Coronary artery (tissue), 2 donors: ENCODE measurements around the gene B2M.
"Not testable (repeated sequence)": the region's sequence is repeated elsewhere in the genome, so short reads cannot be mapped to it uniquely, and the experiment has no call there.

Experiments
- DNase-seq: peaks from one replicate; pipeline ENCODE4 v3.0.0-alpha.2; 2017; ENCODE audit warnings: low spot score
- H3K27ac ChIP-seq, 2 donors: fragments of 200-600 bp; sonication (generic); one replicate each; pipeline ENCODE4 v1.5.1; 2016 to 2019
- H3K4me3 ChIP-seq: fragments of 200-600 bp; sonication (generic); 2 replicates; pipeline ENCODE4 v1.5.1; 2016; ENCODE audit warnings: mild to moderate bottlenecking, moderate library complexity
- TF ChIP-seq, protein P1 (sequence below): fragments of 200-600 bp; sonication (generic); IDR thresholded peaks from one replicate; pipeline ENCODE4 v1.5.1; 2019; ENCODE audit warnings: antibody characterized with exemption

Gene B2M

DNA sequence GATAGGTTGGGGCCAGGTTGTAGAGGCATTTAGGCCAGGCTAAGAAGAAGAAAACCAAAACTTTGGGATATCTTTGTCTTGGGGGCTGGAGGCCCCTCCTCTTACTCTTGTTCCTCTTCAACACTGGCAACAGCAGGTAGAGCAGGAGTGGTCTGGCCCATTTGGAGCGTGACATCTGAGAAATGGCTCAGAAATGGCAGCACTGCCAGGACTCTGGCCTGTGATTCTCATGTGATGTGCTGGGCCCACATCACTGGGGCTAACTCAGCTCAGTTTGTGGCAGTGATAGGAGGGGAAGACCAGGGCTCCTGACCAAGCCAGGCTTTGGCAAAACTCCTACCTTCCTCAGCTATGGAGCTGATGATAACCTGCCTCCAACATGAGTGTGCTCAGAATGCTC, 18.7 kb upstream of the B2M start:
- H3K27ac ChIP-seq: no peak overlapping the region
- TF ChIP-seq, protein P1, sequence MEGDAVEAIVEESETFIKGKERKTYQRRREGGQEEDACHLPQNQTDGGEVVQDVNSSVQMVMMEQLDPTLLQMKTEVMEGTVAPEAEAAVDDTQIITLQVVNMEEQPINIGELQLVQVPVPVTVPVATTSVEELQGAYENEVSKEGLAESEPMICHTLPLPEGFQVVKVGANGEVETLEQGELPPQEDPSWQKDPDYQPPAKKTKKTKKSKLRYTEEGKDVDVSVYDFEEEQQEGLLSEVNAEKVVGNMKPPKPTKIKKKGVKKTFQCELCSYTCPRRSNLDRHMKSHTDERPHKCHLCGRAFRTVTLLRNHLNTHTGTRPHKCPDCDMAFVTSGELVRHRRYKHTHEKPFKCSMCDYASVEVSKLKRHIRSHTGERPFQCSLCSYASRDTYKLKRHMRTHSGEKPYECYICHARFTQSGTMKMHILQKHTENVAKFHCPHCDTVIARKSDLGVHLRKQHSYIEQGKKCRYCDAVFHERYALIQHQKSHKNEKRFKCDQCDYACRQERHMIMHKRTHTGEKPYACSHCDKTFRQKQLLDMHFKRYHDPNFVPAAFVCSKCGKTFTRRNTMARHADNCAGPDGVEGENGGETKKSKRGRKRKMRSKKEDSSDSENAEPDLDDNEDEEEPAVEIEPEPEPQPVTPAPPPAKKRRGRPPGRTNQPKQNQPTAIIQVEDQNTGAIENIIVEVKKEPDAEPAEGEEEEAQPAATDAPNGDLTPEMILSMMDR: no peak
- no peak for DNase-seq
- no peak overlapping the region for H3K4me3 ChIP-seq

DNA sequence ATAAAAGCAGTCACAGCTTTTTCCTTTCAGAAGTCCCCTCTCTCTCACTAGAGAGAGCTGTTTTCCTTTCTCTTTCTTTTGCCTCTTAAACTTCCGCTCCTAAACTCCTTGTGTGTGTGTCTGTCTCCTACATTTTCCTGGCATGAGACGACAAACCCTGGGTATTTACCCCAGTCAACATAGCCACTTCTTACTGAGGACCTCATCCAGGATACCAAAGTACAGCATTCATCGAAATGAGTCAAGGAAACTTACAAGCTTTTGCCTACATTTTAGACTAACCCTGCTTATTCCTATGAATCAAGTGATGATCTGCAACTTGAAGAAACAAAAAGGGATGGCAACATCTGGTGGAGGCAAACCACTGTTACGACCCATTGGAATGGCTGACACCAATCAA, 16.9 kb upstream of the B2M start:
- DNase-seq: no peak
- no peak overlapping the region for H3K27ac ChIP-seq
- H3K4me3 ChIP-seq: no peak overlapping the region
- TF ChIP-seq, protein P1: no peak

DNA sequence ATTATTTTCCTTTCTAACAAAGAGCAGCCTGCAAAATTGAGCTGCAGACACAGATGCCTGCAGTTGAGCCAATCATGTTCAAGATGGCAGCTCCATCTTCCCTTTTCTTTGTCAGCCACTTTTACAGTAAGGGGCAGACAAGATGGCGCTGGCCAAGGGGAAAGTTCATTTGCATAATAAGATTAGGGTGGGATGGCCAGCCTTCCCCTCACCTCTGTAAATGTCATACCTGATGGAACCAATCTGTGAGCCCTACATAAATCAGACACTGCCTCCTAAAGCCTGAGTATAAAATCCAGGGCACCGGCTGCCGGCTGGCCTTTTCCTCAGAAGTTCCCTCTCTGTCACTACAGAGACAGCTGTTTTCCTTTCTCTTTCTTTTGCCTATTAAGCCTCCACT, 16.0 kb upstream of the B2M start:
- Histone ChIP-seq H3K27ac (no peak overlapping the region), H3K4me3 (no peak overlapping the region)
- TF ChIP-seq, protein P1: no peak
- no peak for DNase-seq

DNA sequence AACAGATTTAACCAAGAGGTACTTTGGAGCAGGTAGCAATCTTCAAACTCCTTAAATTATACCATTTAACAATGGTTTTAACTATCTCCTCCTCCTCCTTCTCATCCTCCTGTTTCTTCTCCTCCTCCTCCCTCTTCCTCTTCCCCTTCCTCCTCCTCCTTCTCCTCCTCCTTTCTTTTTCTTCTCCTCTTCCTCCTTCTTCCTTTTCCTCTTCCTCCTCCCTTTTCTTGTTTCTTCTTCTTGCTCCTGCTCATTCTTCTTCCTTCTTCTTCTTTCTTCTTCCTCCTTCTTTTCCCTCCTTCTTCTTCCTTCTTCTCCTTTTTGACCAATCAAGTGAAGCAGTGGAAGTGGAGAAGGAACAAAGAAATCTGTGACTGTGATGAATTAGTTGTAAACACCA, 14.3 kb upstream of the B2M start:
- TF ChIP-seq, protein P1: no peak
- DNase-seq: no peak
- Histone ChIP-seq H3K4me3 (no peak overlapping the region), H3K27ac (no peak overlapping the region)

DNA sequence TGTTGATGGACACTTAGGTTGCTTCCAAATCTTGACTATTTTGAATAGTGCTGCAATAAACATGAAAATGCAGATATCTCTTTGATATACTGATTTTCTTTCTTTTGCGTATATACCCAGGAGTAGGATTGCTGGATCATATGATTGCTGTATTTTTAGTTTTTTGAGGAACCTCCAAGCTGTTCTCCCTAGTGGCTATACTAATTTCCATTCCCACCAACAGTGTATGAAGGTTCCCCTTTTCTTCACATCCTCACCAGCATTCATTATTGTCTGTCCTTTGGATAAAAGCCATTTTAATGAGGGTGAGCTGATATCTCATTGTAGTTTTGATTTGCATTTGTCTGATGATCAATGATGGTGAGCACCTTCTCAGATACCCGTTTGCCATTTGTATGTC, 12.7 kb upstream of the B2M start:
- Histone ChIP-seq H3K4me3 (no peak overlapping the region), H3K27ac (no peak overlapping the region)
- no peak for DNase-seq
- TF ChIP-seq, protein P1: no peak

DNA sequence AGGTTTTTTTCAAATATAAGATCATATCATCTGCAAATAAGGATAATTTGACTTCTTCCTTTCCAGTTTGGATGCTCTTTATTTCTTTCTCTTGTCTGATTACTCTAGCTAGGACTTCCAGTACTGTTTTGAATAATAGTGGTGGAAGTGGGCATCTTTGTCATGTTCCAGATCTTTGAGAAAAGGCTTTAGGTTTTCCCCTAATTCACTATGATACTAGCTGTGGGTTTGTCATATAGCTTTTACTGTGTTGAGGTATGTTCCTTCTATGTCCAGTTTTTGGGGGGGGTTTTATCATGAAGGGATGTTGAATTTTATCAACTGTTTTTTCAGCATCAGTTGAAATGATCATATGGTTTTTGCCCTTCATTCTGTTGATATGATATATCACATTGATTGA, 10.6 kb upstream of the B2M start:
- H3K4me3 ChIP-seq, H3K27ac ChIP-seq, DNase-seq: not testable (repeated sequence)

DNA sequence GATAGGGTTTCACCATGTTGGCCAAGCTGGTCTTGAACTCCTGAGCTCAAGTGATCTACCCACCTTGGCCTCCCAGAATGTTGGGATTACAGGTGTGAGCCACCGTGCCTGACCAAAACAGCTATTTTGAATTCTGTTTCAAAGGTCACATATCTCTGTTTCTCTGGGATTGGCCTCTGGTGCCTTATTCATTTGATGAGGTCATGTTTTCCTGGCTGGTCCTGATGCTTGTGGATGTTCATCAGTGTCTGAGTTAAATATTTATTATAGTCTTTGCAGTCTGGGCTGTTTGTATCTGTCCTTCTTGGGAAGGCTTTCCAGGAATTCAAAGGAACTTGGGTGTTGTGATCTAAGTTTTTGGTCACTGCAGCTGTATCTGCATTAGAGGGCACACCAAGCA, 5.3 kb upstream of the B2M start:
- TF ChIP-seq, protein P1: no peak
- no peak overlapping the region for H3K27ac ChIP-seq
- no peak for DNase-seq
- no peak overlapping the region for H3K4me3 ChIP-seq

DNA sequence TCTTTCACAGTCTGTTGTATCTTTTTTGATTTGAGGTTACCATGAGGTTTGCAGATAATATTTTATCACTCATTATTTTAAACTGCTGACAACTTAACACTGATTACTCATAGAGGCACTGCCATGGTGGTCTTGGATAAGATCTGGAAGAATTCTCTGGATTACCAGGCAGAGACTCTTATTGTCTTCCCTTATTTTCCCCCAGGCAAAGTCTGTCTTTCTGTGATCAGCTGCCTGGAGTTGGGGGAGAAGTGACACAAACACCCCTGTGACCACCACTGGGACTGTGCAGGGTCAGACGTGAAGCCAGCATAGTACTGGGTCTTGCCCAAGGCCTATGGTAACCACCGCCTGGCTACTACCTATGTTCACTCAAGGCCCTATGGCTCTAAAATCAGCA, 4.9 kb upstream of the B2M start:
- H3K27ac ChIP-seq: no peak overlapping the region
- no peak for DNase-seq
- H3K4me3 ChIP-seq: no peak overlapping the region
- TF ChIP-seq, protein P1: no peak
